ENCODE results near the gene EXOG.

EXOG gene

DNA sequence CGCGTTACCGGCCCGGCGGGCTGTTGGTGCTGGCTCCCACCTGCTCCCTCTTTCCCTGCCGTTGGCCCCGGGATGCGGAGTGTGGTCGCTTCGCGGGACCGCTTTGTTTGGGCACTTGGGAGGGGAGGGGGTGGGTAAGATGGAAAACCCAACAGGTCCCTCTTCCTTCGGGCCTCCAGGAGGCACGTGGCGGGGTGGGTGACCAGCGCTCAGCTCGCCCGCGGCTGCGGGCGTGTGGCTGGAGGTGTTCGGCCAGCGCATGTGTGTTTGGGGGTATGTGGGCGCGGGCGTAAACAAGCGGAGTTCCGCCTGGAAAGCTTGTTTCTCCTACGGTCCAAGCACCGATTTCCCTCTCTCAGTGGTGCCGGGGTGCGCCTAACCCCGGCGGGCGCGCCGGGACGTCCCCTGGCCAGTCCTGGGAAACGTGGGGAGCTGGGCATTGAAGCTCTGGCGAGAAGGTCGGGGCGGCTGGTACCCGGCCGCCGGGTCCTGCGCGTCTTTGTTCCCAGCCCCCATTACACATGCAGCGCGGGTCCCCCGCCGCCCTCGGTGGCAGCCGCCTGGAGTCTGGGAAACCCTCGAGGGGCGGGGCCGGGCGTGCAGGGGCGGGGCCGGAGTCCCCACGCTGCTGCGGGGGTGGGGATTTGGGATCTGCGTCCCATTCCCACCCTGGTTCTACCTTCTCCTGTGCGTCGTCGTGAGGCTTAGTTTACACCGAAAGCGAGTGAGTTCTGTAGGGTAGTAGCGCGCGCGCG is 41.1 kb upstream of the EXOG start:
- H3K27ac ChIP-seq (ENCODE audit: low read depth, low read length) = no peak overlapping the region
- H3K27me3 ChIP-seq (ENCODE audit: control insufficient read depth, low read length) = peaks cover 9% of the 10 kb centered on the region
- TF ChIP-seq, protein P1, sequence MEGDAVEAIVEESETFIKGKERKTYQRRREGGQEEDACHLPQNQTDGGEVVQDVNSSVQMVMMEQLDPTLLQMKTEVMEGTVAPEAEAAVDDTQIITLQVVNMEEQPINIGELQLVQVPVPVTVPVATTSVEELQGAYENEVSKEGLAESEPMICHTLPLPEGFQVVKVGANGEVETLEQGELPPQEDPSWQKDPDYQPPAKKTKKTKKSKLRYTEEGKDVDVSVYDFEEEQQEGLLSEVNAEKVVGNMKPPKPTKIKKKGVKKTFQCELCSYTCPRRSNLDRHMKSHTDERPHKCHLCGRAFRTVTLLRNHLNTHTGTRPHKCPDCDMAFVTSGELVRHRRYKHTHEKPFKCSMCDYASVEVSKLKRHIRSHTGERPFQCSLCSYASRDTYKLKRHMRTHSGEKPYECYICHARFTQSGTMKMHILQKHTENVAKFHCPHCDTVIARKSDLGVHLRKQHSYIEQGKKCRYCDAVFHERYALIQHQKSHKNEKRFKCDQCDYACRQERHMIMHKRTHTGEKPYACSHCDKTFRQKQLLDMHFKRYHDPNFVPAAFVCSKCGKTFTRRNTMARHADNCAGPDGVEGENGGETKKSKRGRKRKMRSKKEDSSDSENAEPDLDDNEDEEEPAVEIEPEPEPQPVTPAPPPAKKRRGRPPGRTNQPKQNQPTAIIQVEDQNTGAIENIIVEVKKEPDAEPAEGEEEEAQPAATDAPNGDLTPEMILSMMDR (IDR thresholded peaks at IDR 0.05; ENCODE audit: low read depth, low read length, poor library complexity, severe bottlenecking) = no peak
- TF ChIP-seq EZH2phosphoT487 (IDR thresholded peaks at IDR 0.05; ENCODE audit: borderline replicate concordance, low read length) = 0 out of 2 replicates have a peak, but pooled peaks have one; percentile 38
- H3K4me2 ChIP-seq (ENCODE audit: low read length) = peak overlapping the region; percentile 90
- H3K4me3 ChIP-seq (ENCODE audit: low read length) = peak overlapping the region; percentile 87
- peaks cover 8% of the 10 kb centered on the region; the same call in 1 of the 2 replicates for H4K20me1 ChIP-seq (ENCODE audit: control insufficient read depth, insufficient read depth, low read depth, low read length)
- no peaks in the 10 kb centered on the region for H3K9me3 ChIP-seq (ENCODE audit: control insufficient read depth, insufficient read depth, low read length)
- no peaks in the 10 kb centered on the region for H3F3A ChIP-seq (ENCODE audit: control insufficient read depth, insufficient read depth)
- peaks cover 17% of the 10 kb centered on the region for H3K4me1 ChIP-seq (ENCODE audit: control insufficient read depth, low read length)
- H3K79me2 ChIP-seq (ENCODE audit: control insufficient read depth, low read length) = peaks cover 51% of the 10 kb centered on the region
- H3K9me2 ChIP-seq (replicated peaks; ENCODE audit: control insufficient read depth, low read length) = no peaks in the 10 kb centered on the region
- H3K36me3 ChIP-seq (ENCODE audit: control insufficient read depth, low read length) = no peaks in the 10 kb centered on the region

- Histone ChIP-seq H3K9me3 (ENCODE audit: control insufficient read depth, insufficient read depth, low read length) (no peaks in the 10 kb centered on the region), H3K27me3 (ENCODE audit: control insufficient read depth, low read length) (peaks cover 9% of the 10 kb centered on the region), H3K4me1 (ENCODE audit: control insufficient read depth, low read length) (peaks cover 17% of the 10 kb centered on the region), H3K4me3 (ENCODE audit: low read length) (peak overlapping the region; percentile 87), H4K20me1 (ENCODE audit: control insufficient read depth, insufficient read depth, low read depth, low read length) (peaks cover 8% of the 10 kb centered on the region; the same call in 1 of the 2 replicates), H3K4me2 (ENCODE audit: low read length) (peak overlapping the region; percentile 90), H3F3A (ENCODE audit: control insufficient read depth, insufficient read depth) (no peaks in the 10 kb centered on the region), H3K79me2 (ENCODE audit: control insufficient read depth, low read length) (peaks cover 59% of the 10 kb centered on the region), H3K9me2 (replicated peaks; ENCODE audit: control insufficient read depth, low read length) (no peaks in the 10 kb centered on the region), H3K27ac (ENCODE audit: low read depth, low read length) (no peak overlapping the region), H3K36me3 (ENCODE audit: control insufficient read depth, low read length) (no peaks in the 10 kb centered on the region)
- TF ChIP-seq, protein P1 (IDR thresholded peaks at IDR 0.05; ENCODE audit: low read depth, low read length, poor library complexity, severe bottlenecking) = no peak
- no peak for TF ChIP-seq EZH2phosphoT487 (IDR thresholded peaks at IDR 0.05; ENCODE audit: borderline replicate concordance, low read length)
Measured at GRCh38 chr3:38455639-38456430, 40.3 kb upstream of the EXOG start.

- TF ChIP-seq, protein P1 (IDR thresholded peaks at IDR 0.05; ENCODE audit: low read depth, low read length, poor library complexity, severe bottlenecking) = no peak
- no peak for TF ChIP-seq EZH2phosphoT487 (IDR thresholded peaks at IDR 0.05; ENCODE audit: borderline replicate concordance, low read length)
Measured at GRCh38 chr3:38457111-38458003, 38.8 kb upstream of the EXOG start.

More at GRCh38 chr3:38457111-38458003, 38.8 kb upstream of the EXOG start:
- peaks cover 8% of the 10 kb centered on the region; the same call in 1 of the 2 replicates for H4K20me1 ChIP-seq (ENCODE audit: control insufficient read depth, insufficient read depth, low read depth, low read length)
- peaks cover 7% of the 10 kb centered on the region for H3K27me3 ChIP-seq (ENCODE audit: control insufficient read depth, low read length)
- H3K4me1 ChIP-seq (ENCODE audit: control insufficient read depth, low read length) = peaks cover 17% of the 10 kb centered on the region
- H3K9me3 ChIP-seq (ENCODE audit: control insufficient read depth, insufficient read depth, low read length) = no peaks in the 10 kb centered on the region
- H3K36me3 ChIP-seq (ENCODE audit: control insufficient read depth, low read length) = no peaks in the 10 kb centered on the region
- no peak overlapping the region for H3K4me3 ChIP-seq (ENCODE audit: low read length)
- H3F3A ChIP-seq (ENCODE audit: control insufficient read depth, insufficient read depth) = no peaks in the 10 kb centered on the region
- H3K79me2 ChIP-seq (ENCODE audit: control insufficient read depth, low read length) = peaks cover 67% of the 10 kb centered on the region
- H3K27ac ChIP-seq (ENCODE audit: low read depth, low read length) = no peak overlapping the region
- H3K4me2 ChIP-seq (ENCODE audit: low read length) = no peak overlapping the region
- H3K9me2 ChIP-seq (replicated peaks; ENCODE audit: control insufficient read depth, low read length) = no peaks in the 10 kb centered on the region

All from DOHH2 (cell line).